ENCODE data around the gene SMIM33. TPM values are rescaled to one million over a fixed set of nuclear protein-coding genes. Genes with fewer than 3 reads are reported as not detected.
"Not testable (repeated sequence)": the region's sequence is repeated elsewhere in the genome, so short reads cannot be mapped to it uniquely, and the experiment has no call there.

The SMIM33 gene
- total and polyA plus RNA-seq, 9 of the 15 experiments (the other 6 are each of a cell fraction or from before 2014, with no cell fraction given) = not detected

DNA sequence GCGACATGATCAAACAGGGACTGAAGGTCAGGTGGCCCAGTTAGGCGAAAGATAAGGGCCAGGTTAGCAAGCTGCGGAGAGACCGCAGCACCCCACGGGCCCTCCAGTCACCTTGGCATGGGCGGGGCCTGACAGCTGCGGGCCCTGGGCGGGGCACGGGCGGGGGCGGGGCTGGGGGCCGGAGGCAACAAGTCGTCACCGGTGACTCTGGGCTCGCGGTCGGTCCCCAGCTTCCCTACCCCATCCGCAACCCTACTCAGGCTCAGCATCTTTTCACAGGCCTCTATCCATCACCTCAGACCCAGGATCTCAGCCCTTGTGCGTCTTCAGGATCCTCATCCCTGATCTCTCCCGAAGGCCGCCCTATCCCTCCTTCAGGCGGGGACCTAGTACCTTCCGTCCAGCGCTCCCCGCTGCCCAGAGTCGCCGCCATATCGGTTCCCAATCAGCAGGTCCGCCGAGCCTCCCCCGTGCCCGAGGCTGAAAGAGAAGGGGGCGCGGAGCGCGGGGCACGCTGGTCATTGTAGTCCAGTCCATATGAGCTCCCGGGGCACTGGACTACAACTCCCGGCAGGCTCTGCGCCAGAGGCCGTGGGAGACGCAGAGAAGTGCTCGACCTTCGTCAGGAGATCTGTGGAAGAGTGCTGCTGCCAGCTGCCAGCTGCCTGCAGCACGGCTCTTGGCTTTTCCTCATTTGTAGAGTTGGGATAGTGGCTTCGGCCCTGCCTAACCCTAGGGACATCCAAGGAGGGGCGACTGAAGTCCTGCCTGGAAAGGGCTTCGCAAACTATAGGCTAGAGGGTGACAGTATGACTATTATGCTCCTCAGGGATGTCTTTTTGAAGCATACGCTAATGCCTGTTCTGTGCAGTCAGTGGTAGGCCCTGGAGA, 31.5 kb upstream of the SMIM33 start, which contains the start of gene DNAJC18 (continued):
- TF ChIP-seq GATA2 (CRISPR knock-in tag; IDR thresholded peaks at IDR 0.05) (peak; percentile 69), ATF1 (CRISPR knock-in tag; IDR thresholded peaks at IDR 0.05) (no peak), ATF1 (tag; IDR thresholded peaks at IDR 0.05) (peak; percentile 81), GABPB2 (CRISPR knock-in tag; conservative IDR thresholded peaks at IDR 0.05) (no peak), FOXA1 (IDR thresholded peaks at IDR 0.05; ENCODE audit: borderline replicate concordance) (no peak), FOSL1 (tag; conservative IDR thresholded peaks at IDR 0.05) (peak; percentile 57), ZNF12 (CRISPR knock-in tag; IDR thresholded peaks at IDR 0.05) (no peak)
- TF ChIP-seq, protein P1, sequence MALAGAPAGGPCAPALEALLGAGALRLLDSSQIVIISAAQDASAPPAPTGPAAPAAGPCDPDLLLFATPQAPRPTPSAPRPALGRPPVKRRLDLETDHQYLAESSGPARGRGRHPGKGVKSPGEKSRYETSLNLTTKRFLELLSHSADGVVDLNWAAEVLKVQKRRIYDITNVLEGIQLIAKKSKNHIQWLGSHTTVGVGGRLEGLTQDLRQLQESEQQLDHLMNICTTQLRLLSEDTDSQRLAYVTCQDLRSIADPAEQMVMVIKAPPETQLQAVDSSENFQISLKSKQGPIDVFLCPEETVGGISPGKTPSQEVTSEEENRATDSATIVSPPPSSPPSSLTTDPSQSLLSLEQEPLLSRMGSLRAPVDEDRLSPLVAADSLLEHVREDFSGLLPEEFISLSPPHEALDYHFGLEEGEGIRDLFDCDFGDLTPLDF (CRISPR knock-in tag; IDR thresholded peaks at IDR 0.05) = 0 out of 2 replicates have a peak, but pooled peaks have one; percentile 62
- TF ChIP-seq, protein P2, sequence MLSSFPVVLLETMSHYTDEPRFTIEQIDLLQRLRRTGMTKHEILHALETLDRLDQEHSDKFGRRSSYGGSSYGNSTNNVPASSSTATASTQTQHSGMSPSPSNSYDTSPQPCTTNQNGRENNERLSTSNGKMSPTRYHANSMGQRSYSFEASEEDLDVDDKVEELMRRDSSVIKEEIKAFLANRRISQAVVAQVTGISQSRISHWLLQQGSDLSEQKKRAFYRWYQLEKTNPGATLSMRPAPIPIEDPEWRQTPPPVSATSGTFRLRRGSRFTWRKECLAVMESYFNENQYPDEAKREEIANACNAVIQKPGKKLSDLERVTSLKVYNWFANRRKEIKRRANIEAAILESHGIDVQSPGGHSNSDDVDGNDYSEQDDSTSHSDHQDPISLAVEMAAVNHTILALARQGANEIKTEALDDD (IDR thresholded peaks at IDR 0.05) = no peak
- TF ChIP-seq, protein P3, sequence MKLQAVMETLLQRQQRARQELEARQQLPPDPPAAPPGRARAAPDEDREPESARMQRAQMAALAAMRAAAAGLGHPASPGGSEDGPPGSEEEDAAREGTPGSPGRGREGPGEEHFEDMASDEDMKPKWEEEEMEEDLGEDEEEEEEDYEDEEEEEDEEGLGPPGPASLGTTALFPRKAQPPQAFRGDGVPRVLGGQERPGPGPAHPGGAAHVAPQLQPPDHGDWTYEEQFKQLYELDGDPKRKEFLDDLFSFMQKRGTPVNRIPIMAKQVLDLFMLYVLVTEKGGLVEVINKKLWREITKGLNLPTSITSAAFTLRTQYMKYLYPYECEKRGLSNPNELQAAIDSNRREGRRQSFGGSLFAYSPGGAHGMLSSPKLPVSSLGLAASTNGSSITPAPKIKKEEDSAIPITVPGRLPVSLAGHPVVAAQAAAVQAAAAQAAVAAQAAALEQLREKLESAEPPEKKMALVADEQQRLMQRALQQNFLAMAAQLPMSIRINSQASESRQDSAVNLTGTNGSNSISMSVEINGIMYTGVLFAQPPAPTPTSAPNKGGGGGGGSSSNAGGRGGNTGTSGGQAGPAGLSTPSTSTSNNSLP (IDR thresholded peaks at IDR 0.05; ENCODE audit: borderline replicate concordance, low read depth, low read length) = no peak

DNA sequence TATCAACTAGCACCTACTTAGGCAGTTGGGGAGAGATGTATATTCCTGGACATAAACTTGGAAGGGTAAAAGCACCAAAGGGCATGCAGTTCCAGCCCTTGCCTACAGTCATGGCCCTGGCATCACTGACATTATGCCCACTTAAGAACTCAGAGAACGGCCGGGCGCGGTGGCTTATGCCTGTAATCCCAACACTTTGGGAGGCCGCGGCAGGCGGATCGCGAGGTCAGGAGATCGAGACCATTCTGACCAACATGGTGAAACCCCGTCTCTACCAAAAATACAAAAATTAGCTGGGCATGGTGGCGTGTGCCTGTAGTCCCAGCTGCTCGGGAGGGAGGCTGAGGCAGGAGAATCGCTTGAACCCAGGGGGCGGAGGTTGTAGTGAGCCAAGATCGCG, 30.4 kb upstream of the SMIM33 start:
- H3K27me3 ChIP-seq (ENCODE audit: control insufficient read depth in 2 of 2, insufficient read depth in 2 of 2, low read length in 2 of 2); H3K9me3 ChIP-seq (replicated peaks; ENCODE audit: control insufficient read depth, insufficient read depth, low read depth, low read length); intact Hi-C loops (cut with micrococcal nuclease); ATAC-seq; H3K79me2 ChIP-seq (ENCODE audit: control insufficient read depth, insufficient read depth, low read length); H3K27ac ChIP-seq (ENCODE audit: extremely low read depth, low read depth, low read length); H3K4me2 ChIP-seq (ENCODE audit: insufficient read depth, low read length); CTCF ChIA-PET (ENCODE audit: low intra/inter-chr PET ratio); FAIRE-seq; H3K9me1 ChIP-seq (ENCODE audit: control insufficient read depth, insufficient read depth, low read length); in situ Hi-C loops (cut with MboI); DNase-seq (ENCODE audit: extremely low read depth in 1 of 4, low spot score in 3 of 4); H2AFZ ChIP-seq (ENCODE audit: low read depth, low read length); H3K4me3 ChIP-seq; H3K9ac ChIP-seq (ENCODE audit: insufficient read depth in 1 of 2, low read depth in 2 of 2, low read length in 2 of 2); H3K36me3 ChIP-seq (ENCODE audit: control insufficient read depth, insufficient read depth, low read length); BruUV-seq (replicated peaks); POLR2A ChIA-PET; H4K20me1 ChIP-seq (replicated peaks; ENCODE audit: control insufficient read depth, insufficient read depth, low read length): not testable (repeated sequence)
- peaks cover 11 to 17% of the 10 kb centered on the region in 2 experiments for H3K4me1 ChIP-seq (replicated peaks in 1 of 2; ENCODE audit: control insufficient read depth in 2 of 2, insufficient read depth in 2 of 2, low read length in 2 of 2)
- WGBS (ENCODE audit: insufficient coverage, low coverage, missing lambda C conversion rate) = 91% methylated on average over 16 of the region's 17 CpGs

Data from K562 (cell line).